Activated CD4-positive, CD25-positive, alpha-beta regulatory T cell (primary cell): ENCODE measurements around the gene ATP2B3.
A peak's percentile ranks its signal among the peaks of the same experiment; 100 is the strongest.
"Not testable (repeated sequence)": the region's sequence is repeated elsewhere in the genome, so short reads cannot be mapped to it uniquely, and the experiment has no call there.

Experiments used
- DNase-seq, 4 experiments: peaks; one replicate each; lab custom pipeline; 2025; lab: John Stamatoyannopoulos, UW

ATP2B3 gene

DNA sequence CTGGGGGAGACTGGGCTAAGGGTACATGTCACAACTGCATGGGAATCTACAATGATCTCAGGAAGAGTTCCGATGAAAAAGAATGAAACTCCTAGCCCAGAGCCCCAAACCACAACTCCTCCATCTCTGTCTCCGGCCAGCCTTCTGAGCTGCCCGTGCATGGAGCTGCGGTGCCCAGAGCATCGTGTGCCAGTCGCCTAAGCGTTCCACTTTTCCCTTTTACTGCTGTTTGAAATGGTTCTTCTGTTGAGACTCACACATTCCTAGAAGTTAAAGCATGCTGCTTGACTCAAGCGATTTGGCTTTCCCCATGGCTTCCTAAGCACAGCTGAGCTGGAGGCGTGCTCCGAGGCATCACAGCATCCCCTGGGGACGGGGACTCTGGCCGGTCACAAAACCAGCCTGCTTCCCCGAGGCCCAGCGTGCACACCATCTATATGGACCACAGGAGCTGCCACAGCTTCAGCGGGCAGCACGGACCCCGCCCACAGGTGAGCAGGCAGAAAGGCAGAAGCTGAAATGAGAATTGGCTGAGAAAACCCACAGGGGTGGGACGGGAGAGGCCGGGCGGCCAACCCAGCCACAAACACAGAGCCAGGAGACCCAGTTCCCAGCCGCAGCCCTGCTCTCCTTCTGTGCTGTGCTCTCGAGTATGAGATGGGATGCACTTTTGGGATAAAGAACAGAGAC, 76.5 kb downstream of the ATP2B3 start:
- no peak for DNase-seq

DNA sequence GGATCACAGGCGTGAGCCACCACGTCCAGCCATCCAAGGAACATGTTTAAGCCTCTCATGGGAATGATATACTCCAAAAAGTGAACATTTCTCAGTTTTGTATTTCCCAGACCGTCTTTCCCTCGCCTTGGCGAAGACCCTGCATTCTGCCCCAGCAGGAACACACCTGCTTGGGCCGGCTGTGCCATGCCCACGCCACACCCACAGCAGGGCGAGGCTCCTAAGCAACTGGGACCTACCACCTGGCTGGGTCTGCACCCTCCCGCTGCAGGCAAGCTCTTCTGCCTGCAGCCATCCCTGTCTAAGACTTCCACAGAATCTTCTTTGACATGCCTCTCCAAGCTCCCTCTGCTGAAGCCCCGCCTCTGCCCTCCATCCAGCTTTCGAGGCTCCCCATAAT, 77.9 kb downstream of the ATP2B3 start:
- DNase-seq = no peak

DNA sequence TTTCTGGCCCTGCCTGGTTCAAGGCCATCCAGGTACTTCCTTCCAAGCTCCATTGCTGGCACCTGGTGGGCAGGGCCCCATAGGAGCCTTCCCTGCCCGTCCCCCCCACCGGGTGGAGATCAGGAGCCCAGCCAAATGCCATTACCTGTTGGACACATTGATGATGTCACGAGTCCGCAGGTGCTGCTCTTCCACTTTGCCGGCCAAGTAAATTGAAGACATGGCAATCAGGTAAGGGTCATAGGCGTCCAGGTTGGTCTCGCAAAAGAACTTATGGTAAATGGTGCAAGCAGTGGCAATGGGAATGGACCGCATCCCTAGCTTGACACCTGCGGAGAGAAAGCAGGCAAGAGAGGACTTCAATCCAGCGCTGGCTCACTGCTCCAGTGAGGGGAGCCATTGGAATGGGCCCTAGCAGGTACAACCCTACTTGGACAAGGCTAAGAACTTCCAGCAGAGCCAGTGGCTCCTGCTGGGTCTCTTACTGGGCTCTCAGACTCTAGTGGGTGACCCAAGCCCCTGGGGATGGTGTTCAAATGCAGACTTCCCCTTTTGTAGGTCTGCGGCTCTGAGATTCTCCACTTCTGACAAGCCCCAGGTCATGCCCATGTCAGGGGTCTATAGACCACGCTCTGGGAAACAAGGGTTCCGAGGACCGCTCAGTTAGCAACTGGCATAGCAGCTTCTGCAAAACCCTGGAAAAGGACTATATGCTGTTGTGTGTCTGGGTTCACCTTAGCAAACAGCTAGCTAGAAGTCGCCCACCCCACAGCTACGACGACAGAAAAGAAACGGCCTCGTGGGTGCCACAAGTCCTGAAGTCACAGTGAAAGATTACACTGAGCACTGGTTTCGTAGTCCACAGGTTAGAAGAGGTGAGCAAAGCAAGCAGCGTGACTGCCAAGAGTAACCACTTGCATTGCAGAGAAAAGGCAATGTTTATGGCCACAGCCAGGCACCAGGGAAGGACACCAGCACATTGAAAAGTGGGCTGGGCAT, 78.7 kb downstream of the ATP2B3 start:
- DNase-seq = no peak

DNA sequence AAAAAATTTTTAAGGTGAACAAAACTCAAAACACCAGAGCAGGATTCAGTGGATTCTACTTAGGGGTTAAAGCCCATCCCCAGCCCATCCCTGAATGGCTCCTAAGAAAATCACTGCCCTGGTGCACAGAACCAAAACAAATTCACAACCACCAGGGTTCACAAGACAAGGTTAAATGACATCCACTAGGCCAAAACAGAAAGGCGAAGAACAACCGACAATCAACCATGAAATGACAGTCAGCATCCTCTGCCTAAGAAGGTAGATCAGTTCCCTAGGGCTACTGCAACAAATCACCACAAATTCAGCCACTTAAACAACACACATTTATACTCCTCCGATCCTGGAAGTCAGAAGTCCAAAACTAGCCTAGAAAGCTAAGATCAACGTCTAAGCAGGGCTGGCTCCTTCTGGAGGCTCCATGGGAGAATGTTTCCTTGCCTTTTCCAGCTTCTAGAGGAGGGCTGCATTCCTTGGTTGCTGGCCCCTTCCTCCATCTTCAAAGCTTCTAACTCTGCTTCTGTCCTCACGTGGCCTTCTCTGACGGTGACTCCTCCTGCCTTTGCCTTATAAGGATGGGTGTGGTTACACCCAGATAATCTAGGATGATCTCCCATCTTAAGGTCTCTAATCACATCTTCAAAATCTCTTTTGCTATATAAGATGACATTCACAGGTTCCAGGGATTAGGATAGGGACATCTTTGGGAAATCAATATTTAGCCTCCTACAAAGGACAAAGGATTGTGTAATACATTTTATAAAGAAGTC, 79.7 kb downstream of the ATP2B3 start:
- no peak for DNase-seq

GRCh38 chrX:153598541-153599191, 81.2 kb downstream of the ATP2B3 start, which contains the start of gene CCNQ:
Gene CCNQ, minus strand, starts transcription at chrX:153599139. Its CDS starts 66 bp downstream, at chrX:153599073.
- DNase-seq = no peak

- peak; percentile 52 to 76 (median 68) for DNase-seq
Observed at GRCh38 chrX:153599192-153600031, 82.0 kb downstream of the ATP2B3 start.

DNA sequence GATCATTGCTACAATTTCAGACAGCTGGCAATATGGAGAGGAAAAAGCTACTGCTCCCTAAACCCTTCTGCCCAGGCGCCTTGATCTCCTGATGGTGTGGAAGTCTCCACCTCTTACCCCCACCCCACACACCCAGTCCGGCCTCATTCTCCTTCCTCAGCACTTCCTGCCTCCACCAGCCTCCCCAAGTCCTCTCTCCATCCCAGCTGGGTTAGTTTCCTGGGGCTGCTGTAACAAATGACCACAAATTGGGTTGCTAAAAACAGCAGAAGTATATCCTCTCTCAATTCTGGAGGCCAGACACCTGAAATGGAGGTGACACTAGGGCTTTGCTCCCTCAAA, 82.6 kb downstream of the ATP2B3 start:
- DNase-seq = no peak

GRCh38 chrX:153600921-153601320, 83.5 kb downstream of the ATP2B3 start:
- no peak for DNase-seq

DNA sequence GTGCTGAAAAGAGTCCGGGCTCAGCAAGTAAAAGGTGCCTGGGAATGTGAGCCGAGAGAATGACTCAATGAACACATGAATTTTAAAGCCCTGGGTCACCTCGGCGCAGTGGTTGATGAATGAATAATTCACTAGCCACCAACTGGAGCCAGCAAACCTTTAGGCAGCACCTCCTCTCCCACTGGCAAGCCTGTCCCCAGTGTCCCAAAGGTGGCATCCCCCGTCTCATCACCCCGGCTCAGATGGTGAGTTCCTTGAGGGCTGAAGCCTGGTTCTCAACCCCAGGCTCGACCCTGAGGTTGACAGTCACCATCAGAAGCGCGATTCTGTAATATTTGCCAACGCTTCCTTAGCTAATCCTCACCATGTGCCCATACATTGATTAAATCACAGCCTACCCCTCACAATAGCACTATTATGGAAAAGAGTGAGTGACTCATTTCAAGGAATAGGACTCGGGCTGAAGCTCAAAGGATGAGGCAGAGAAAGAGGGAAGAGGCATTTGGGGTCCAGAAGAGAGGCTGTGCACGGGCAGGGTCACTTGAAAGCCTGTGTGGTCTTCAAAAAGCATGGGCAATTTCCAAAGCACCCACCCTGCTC, 84.2 kb downstream of the ATP2B3 start:
- DNase-seq = no peak

DNA sequence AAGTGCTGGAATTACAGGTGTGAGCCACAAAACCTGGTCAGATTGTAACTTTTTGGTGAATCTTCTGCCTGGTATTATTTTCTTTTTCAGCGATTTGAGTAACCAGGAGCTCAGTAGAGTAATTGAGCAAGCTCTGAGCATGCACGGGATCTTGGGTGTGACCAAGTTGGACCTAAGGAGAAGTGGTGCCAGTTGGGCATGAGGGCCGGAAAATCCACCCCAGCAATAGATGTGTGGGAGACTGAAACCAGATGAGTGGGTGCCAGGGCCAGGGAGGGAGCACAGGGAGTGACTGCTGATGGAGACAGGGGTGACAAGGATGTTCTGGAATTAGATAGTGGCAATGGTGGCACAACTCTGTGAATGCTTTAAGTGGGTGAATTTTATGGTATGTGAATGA, 85.2 kb downstream of the ATP2B3 start:
- no peak for DNase-seq

DNA sequence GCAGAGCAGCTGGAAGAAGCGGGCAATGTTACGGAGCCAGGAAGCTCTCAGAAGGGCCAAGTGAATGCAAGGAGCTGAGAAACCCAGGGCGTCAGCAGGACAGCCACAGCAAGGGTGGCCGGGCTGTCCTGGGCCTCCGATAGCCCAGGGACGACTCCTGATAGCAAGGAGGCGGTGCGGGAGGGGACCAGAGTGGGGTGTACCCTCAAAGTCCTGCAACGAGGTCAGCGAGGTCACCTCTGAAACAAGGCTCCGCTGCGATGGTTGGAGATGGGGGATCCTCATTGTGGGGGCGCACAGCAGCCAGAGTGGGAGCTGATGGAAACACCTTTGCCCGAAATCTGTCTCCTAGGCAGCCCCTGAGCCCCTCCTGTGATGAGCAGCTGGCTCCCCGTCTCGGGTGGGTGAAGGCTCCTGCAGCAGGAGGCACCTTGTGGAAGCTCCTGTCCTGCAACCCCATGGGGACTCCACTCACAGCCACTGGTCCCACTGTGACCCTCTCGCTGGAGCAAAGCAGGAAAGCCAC, 85.8 kb downstream of the ATP2B3 start:
- DNase-seq = no peak

GRCh38 chrX:153604666-153605380, 87.4 kb downstream of the ATP2B3 start:
- DNase-seq = not testable (repeated sequence)

DNA sequence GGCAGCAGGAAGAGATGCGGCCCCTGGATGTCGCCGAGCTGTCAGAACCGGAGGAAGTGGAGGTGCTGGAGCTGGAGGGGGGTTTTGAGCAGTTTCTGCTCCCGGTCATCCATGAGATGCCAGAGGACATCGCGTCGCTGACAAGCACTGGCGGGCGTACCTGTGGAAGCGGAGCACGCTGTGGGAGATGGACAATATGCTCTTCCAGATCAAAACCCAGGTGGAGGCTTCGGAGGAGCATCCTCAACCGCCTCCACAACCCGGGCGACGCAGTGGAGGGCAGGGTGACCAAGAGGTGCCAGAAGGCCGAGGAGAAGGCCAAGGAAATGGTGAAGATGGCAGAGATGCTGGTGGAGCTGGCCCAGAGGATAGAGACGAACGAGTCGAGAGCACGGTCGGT, 89.1 kb downstream of the ATP2B3 start:
- no peak for DNase-seq

- DNase-seq = no peak
Observed at GRCh38 chrX:153608376-153608775, 90.9 kb downstream of the ATP2B3 start.

DNA sequence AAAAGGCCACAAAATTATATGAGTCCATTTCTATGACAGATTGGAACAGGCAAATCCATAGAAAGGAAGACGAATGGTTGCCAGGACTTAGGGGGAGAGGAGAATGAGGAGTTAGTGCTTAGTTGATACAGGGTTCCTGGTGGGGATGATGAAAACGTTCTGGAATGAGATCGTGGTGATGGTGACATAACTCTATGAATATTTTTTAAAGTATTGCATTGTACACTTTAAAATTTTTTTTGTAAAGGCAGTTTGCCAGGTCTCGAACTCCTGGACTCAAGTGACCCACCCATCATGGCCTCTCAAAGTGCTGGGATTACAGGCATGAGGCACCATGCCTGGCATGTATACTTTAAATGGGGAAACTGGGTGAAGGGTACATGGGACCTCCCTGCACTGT, 91.4 kb downstream of the ATP2B3 start:
- DNase-seq = no peak

DNA sequence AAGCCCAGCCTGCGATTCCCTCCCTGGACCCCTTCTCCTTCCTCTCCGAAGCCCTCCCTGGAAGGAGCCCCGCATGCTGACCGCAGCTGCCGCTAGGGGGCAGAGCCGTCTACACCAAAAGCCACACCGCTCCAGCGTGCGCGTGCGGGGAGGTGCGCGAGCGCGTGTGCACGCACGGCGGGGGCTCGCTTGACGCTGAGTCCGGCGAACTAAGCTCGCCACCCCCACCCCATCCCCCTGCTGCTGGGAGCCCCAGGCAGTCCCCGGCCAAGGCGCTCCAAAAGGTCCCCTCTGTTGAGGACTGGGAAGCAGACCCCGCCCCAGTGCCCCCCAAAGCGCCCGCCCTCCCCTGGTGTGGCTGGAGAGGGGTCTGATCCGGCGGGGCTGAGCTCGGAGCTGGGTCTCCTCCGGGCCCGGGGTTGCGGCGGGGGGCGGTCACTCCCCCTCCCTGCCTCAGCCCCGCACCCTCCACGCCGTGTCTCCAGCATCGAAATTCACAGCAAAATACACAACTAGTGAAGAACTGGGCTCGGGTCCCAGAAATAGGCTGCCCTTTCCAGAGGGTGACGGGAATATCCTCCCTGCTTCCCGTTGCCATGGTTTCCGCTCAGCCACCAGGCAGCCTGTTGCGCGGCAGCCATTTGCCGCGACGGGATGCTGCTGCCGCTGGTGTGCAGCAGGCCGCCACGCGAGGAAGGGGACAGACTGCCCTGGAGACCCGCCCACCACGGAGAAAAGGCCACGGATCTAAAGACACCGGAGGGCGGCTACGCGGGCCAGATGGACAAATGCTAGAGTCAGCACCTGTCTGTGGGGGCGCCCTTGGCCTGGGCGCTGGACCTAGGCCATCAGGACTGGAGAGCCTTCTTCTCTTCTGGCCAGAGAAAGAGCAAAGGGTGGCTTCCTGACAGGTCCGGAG, 92.7 kb downstream of the ATP2B3 start:
- peak; percentile 57 to 66 (median 64) for DNase-seq

DNA sequence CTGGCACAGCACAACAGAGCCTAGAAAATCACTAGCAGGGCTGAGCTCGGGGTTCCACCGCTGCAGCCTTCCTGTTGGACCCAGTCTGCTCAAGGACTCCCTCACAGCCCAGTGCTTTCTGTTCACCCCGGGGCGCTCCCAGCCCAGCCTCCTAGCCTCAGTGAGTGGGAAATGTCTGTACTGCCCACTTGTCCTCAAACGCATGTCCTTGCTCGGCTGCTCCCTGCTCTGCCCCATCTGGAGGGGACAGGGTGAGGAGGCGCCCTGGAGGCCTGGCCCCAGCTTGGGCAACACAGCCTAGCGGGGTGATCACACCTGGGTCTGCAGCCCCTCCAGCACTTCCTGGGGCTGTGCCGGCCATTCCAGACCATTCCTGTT, 93.4 kb downstream of the ATP2B3 start:
- no peak for DNase-seq

- DNase-seq = no peak
Observed at GRCh38 chrX:153611298-153612095, 94.1 kb downstream of the ATP2B3 start.
